CD4-positive, CD25-positive, alpha-beta regulatory T cell (primary cell): ENCODE measurements around the gene LDLRAP1. TPM values are rescaled to one million over a fixed set of nuclear protein-coding genes. Genes with fewer than 3 reads are reported as not detected.
"Not testable (repeated sequence)": the region's sequence is repeated elsewhere in the genome, so short reads cannot be mapped to it uniquely, and the experiment has no call there.

Experiments used
- ATAC-seq, 2 donors: fragments of 150-1000 bp; cut with Tn5 transposase; one replicate each; pipeline ENCODE4 v1.10.0; 2021; ENCODE audit warnings: low read depth in 2 of 2, moderate number of reproducible peaks in 2 of 2, moderate library complexity in 1 of 2
- DNase-seq, 3 donors: peaks; one replicate each; pipeline versions ENCODE4 v3.0.0 to v3.0.0-alpha.2; 2012 to 2022; ENCODE audit warnings: mixed read lengths in 1 of 3
- H3K27ac ChIP-seq: one replicate; pipeline ENCODE4 v1.7.0; 2013; ENCODE audit warnings: mild to moderate bottlenecking, low read length; ENCODE audit not compliant: insufficient read depth, poor library complexity, severe bottlenecking
- H3K27me3 ChIP-seq: one replicate; pipeline ENCODE4 v1.7.0; 2013; ENCODE audit warnings: low read length; ENCODE audit not compliant: control insufficient read depth, insufficient read depth
- H3K36me3 ChIP-seq: one replicate; pipeline ENCODE4 v1.7.0; 2013; ENCODE audit warnings: mild to moderate bottlenecking, low read length, moderate library complexity; ENCODE audit not compliant: control insufficient read depth, insufficient read depth
- H3K4me1 ChIP-seq: 2 replicates; pipeline ENCODE4 v1.7.0; 2013; ENCODE audit warnings: mild to moderate bottlenecking, low read length; ENCODE audit not compliant: insufficient read depth, control insufficient read depth, poor library complexity, severe bottlenecking
- H3K4me3 ChIP-seq: one replicate; pipeline ENCODE4 v1.7.0; 2013; ENCODE audit warnings: low read depth, mild to moderate bottlenecking, low read length, moderate library complexity
- H3K9me3 ChIP-seq, 2 experiments: 1 replicate in 1 of 2; 2 replicates in 1 of 2; pipeline ENCODE4 v1.7.0; 2013; ENCODE audit warnings: low read length in 2 of 2, mild to moderate bottlenecking in 1 of 2, moderate library complexity in 1 of 2; ENCODE audit not compliant: control insufficient read depth in 2 of 2
- H3K27ac Mint-ChIP-seq, 3 donors: one replicate each; pipeline ENCODE4 v1.8.0; 2020 to 2022; ENCODE audit warnings: mild to moderate bottlenecking in 3 of 3, mixed read lengths in 3 of 3, moderate library complexity in 2 of 3
- H3K27me3 Mint-ChIP-seq: one replicate; pipeline ENCODE4 v1.8.0; 2022; ENCODE audit warnings: mild to moderate bottlenecking, mixed read lengths
- H3K36me3 Mint-ChIP-seq: one replicate; pipeline ENCODE4 v1.8.0; 2020; ENCODE audit warnings: mixed read lengths
- H3K4me1 Mint-ChIP-seq, 4 donors: one replicate each; pipeline ENCODE4 v1.8.0; 2020 to 2022; ENCODE audit warnings: mixed read lengths in 4 of 4, mild to moderate bottlenecking in 1 of 4
- H3K4me3 Mint-ChIP-seq, 4 donors: one replicate each; pipeline ENCODE4 v1.8.0; 2020 to 2022; ENCODE audit warnings: mild to moderate bottlenecking in 4 of 4, mixed read lengths in 4 of 4, moderate library complexity in 3 of 4
- H3K9me3 Mint-ChIP-seq, 7 donors: one replicate each; pipeline ENCODE4 v1.8.0; 2020 to 2022; ENCODE audit warnings: mixed read lengths in 7 of 7, mild to moderate bottlenecking in 3 of 7, moderate library complexity in 2 of 7
- polyA plus RNA-seq, 4 donors: library from polyadenylated mRNA; unstranded; fragments of 300-500 nt; fragmentation: Illumina TruSeq; gene quantifications; one replicate each; pipeline ENCODE4 v1.2.3, GENCODE V29; 2021
- total RNA-seq: library from RNA; stranded (reverse); gene quantifications from one replicate; pipeline ENCODE4 v1.2.3, GENCODE V29; 2022

The LDLRAP1 gene
- total and polyA plus RNA-seq, 5 donors from 2014 or later = 98.7 to 326 (median 236) TPM

GRCh38 chr1:25587290-25587689 is 43.9 kb downstream of the LDLRAP1 start:
- H3K36me3 Mint-ChIP-seq = peaks cover 12% of the 10 kb centered on the region
- Histone ChIP-seq H3K9me3 (no peaks in the 10 kb centered on the region), H3K36me3 (no peaks in the 10 kb centered on the region), H3K27me3 (no peaks in the 10 kb centered on the region), H3K4me1 (peaks cover 8% of the 10 kb centered on the region), H3K27ac (no peak overlapping the region), H3K4me3 (no peak overlapping the region)
- peaks cover 7 to 19% (median 12%) of the 10 kb centered on the region in 4 donors for H3K4me1 Mint-ChIP-seq
- H3K27me3 Mint-ChIP-seq = peaks cover 5% of the 10 kb centered on the region
- ATAC-seq = no peak
- DNase-seq = no peak
- no peaks in the 10 kb centered on the region for H3K9me3 Mint-ChIP-seq
- peak overlapping the region in 1 of 4 donors; percentile 4 for H3K4me3 Mint-ChIP-seq
- no peak overlapping the region for H3K27ac Mint-ChIP-seq

GRCh38 chr1:25588224-25588623 is 44.8 kb downstream of the LDLRAP1 start:
- H3K4me3 ChIP-seq, H3K27ac Mint-ChIP-seq, H3K4me3 Mint-ChIP-seq, H3K27me3 Mint-ChIP-seq, DNase-seq, H3K36me3 ChIP-seq, ATAC-seq, H3K27ac ChIP-seq, H3K9me3 Mint-ChIP-seq, H3K27me3 ChIP-seq, H3K4me1 ChIP-seq, H3K9me3 ChIP-seq: not testable (repeated sequence)
- H3K4me1 Mint-ChIP-seq = peaks cover 7 to 19% (median 12%) of the 10 kb centered on the region in 4 donors
- H3K36me3 Mint-ChIP-seq = peaks cover 12% of the 10 kb centered on the region

- H3K36me3 ChIP-seq, H3K27ac ChIP-seq, ATAC-seq: not testable (repeated sequence)
Measured at GRCh38 chr1:25588786-25589185, 45.4 kb downstream of the LDLRAP1 start.

GRCh38 chr1:25590096-25590824 is 46.9 kb downstream of the LDLRAP1 start:
- Mint-ChIP-seq H3K9me3 (peaks cover 0 to 2% (median 0%) of the 10 kb centered on the region in 7 donors), H3K27ac (peak overlapping the region; percentile 44 to 80 (median 58)), H3K4me3 (no peak overlapping the region), H3K4me1 (peaks cover 6 to 21% (median 11%) of the 10 kb centered on the region in 4 donors), H3K36me3 (peaks cover 7% of the 10 kb centered on the region), H3K27me3 (peaks cover 10% of the 10 kb centered on the region)
- Histone ChIP-seq H3K9me3 (no peaks in the 10 kb centered on the region), H3K27me3 (no peaks in the 10 kb centered on the region), H3K27ac (no peak overlapping the region), H3K36me3 (no peaks in the 10 kb centered on the region), H3K4me1 (peaks cover 8% of the 10 kb centered on the region), H3K4me3 (no peak overlapping the region)
- DNase-seq (no peak), ATAC-seq (peak; percentile 55)

More at GRCh38 chr1:25588786-25589185, 45.4 kb downstream of the LDLRAP1 start:
- not testable (repeated sequence) for H3K9me3 ChIP-seq, H3K4me3 ChIP-seq, DNase-seq, H3K27me3 Mint-ChIP-seq, H3K4me3 Mint-ChIP-seq, H3K4me1 ChIP-seq, H3K27me3 ChIP-seq, H3K9me3 Mint-ChIP-seq
- H3K4me1 Mint-ChIP-seq = peaks cover 7 to 19% (median 10%) of the 10 kb centered on the region in 4 donors
- H3K36me3 Mint-ChIP-seq = peaks cover 12% of the 10 kb centered on the region
- peak overlapping the region in 1 of 3 donors; percentile 74 for H3K27ac Mint-ChIP-seq

GRCh38 chr1:25593861-25594260 is 50.5 kb downstream of the LDLRAP1 start:
- no peak for ATAC-seq
- Histone ChIP-seq H3K4me1 (peaks cover 8% of the 10 kb centered on the region), H3K9me3 (no peaks in the 10 kb centered on the region), H3K4me3 (no peak overlapping the region), H3K27ac (no peak overlapping the region), H3K27me3 (no peaks in the 10 kb centered on the region), H3K36me3 (no peaks in the 10 kb centered on the region)
- Mint-ChIP-seq H3K36me3 (peaks cover 7% of the 10 kb centered on the region), H3K9me3 (peaks cover 0 to 2% (median 0%) of the 10 kb centered on the region in 7 donors), H3K4me1 (peaks cover 6 to 16% (median 10%) of the 10 kb centered on the region in 4 donors), H3K27ac (no peak overlapping the region), H3K27me3 (peaks cover 10% of the 10 kb centered on the region), H3K4me3 (peak overlapping the region in 1 of 4 donors; percentile 45)
- DNase-seq = no peak

GRCh38 chr1:25594971-25595370 is 51.6 kb downstream of the LDLRAP1 start:
- H3K27me3 Mint-ChIP-seq = peaks cover 9% of the 10 kb centered on the region
- ATAC-seq = no peak
- H3K27ac Mint-ChIP-seq = peak overlapping the region in 2 of 3 donors; percentile 55 to 82
- H3K4me1 ChIP-seq = peaks cover 8% of the 10 kb centered on the region
- no peaks in the 10 kb centered on the region for H3K9me3 ChIP-seq
- H3K9me3 Mint-ChIP-seq = peaks cover 0 to 3% (median 0%) of the 10 kb centered on the region in 7 donors
- H3K4me1 Mint-ChIP-seq = peaks cover 6 to 16% (median 10%) of the 10 kb centered on the region in 4 donors
- no peak for DNase-seq
- no peak overlapping the region for H3K4me3 ChIP-seq
- H3K36me3 Mint-ChIP-seq = peaks cover 7% of the 10 kb centered on the region
- H3K4me3 Mint-ChIP-seq = no peak overlapping the region
- no peaks in the 10 kb centered on the region for H3K36me3 ChIP-seq
- no peaks in the 10 kb centered on the region for H3K27me3 ChIP-seq
- no peak overlapping the region for H3K27ac ChIP-seq

GRCh38 chr1:25596641-25597040 is 53.2 kb downstream of the LDLRAP1 start:
- H3K27ac ChIP-seq, ATAC-seq, H3K4me1 ChIP-seq, H3K36me3 ChIP-seq, H3K4me3 ChIP-seq, H3K9me3 Mint-ChIP-seq, H3K36me3 Mint-ChIP-seq, DNase-seq, H3K27me3 ChIP-seq, H3K9me3 ChIP-seq, H3K4me3 Mint-ChIP-seq, H3K4me1 Mint-ChIP-seq, H3K27ac Mint-ChIP-seq: not testable (repeated sequence)
- H3K27me3 Mint-ChIP-seq = peaks cover 12% of the 10 kb centered on the region

GRCh38 chr1:25598879-25599278 is 55.5 kb downstream of the LDLRAP1 start:
- Mint-ChIP-seq H3K27ac (no peak overlapping the region), H3K4me3 (no peak overlapping the region), H3K36me3 (no peaks in the 10 kb centered on the region), H3K9me3 (peaks cover 0 to 3% (median 0%) of the 10 kb centered on the region in 7 donors), H3K4me1 (peaks cover 0 to 6% (median 3%) of the 10 kb centered on the region in 4 donors), H3K27me3 (peaks cover 13% of the 10 kb centered on the region)
- H3K9me3 ChIP-seq = no peaks in the 10 kb centered on the region
- H3K4me1 ChIP-seq = no peaks in the 10 kb centered on the region
- H3K27ac ChIP-seq = no peak overlapping the region
- H3K36me3 ChIP-seq = no peaks in the 10 kb centered on the region
- H3K4me3 ChIP-seq = no peak overlapping the region
- no peaks in the 10 kb centered on the region for H3K27me3 ChIP-seq
- ATAC-seq (no peak), DNase-seq (no peak)
